NT2/D1 (cell line): ENCODE data around the gene SCYL3.

ENCODE experiments used
- DNase-seq: peaks from one replicate; pipeline ENCODE4 v3.0.0-alpha.2; 2011; ENCODE audit warnings: low read depth, low spot score
- H3K27me3 ChIP-seq: 2 replicates; pipeline ENCODE4 v1.6.0; 2011; ENCODE audit warnings: mild to moderate bottlenecking; ENCODE audit not compliant: insufficient read length, insufficient read depth
- H3K36me3 ChIP-seq: 2 replicates; pipeline ENCODE4 v1.6.1; 2011; ENCODE audit warnings: mild to moderate bottlenecking, low read length, mixed read lengths; ENCODE audit not compliant: insufficient read depth, insufficient read length
- H3K4me1 ChIP-seq: 2 replicates; pipeline ENCODE4 v1.5.1; 2011; ENCODE audit not compliant: insufficient read depth, insufficient read length
- H3K4me3 ChIP-seq: 2 replicates; pipeline ENCODE4 v1.5.1; 2011; ENCODE audit warnings: low read depth; ENCODE audit not compliant: insufficient read length
- H3K9ac ChIP-seq: 2 replicates; pipeline ENCODE4 v1.6.0; 2011; ENCODE audit warnings: low read depth; ENCODE audit not compliant: insufficient read length
- H3K9me3 ChIP-seq: 2 replicates; pipeline ENCODE4 v1.5.1; 2011; ENCODE audit warnings: mild to moderate bottlenecking, low read length; ENCODE audit not compliant: insufficient read depth
- SUZ12 ChIP-seq: IDR thresholded peaks from 2 replicates; pipeline ENCODE4 v1.6.1; 2011; ENCODE audit not compliant: insufficient read length, insufficient read depth; ENCODE audit errors: extremely low read depth
- YY1 ChIP-seq: IDR thresholded peaks from 2 replicates; pipeline ENCODE4 v1.6.1; 2011; ENCODE audit not compliant: insufficient read length, insufficient read depth
- ZNF274 ChIP-seq: IDR thresholded peaks from 2 replicates; pipeline ENCODE4 v1.6.1; 2011; ENCODE audit warnings: mild to moderate bottlenecking, low read depth, low read length

SCYL3 gene

DNA sequence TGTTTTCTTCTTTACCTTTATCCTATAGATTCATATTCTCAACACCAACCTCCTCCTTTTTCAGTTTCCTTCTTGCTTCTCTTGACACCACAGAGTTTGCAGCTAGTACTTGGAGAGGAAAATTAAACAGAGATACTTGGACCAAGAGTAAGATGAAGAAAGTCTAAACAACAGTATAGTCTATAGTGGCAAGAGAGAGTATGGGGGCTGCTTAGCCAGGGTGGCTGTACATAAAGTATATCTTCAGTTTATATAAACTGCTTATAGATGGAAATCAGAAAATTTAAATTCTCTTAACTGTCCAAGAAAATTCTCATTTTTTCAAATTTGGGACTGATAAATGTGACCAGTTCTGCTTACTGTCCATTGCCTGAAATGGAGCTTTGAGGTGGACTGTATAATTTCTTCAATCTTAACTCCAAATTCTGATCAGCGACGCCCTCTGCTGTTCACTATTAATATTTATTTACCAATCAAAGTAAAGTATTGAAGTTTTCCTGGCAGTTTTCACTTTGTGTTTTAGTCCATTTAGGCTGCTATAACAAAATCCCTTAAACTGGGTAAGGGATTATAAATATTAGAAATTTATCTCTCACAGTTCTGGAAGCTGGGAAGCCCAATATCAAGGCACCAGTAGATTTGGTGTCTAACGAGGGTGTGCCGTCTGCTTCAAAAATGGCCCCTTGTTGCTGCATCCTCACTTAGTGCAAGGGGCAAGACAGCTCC, 84.2 kb downstream of the SCYL3 start:
- no peaks in the 10 kb centered on the region for H3K4me1 ChIP-seq
- H3K9ac ChIP-seq: no peak overlapping the region
- no peak for TF ChIP-seq ZNF274
- no peak for DNase-seq
- H3K4me3 ChIP-seq: no peak overlapping the region
- H3K36me3 ChIP-seq: peaks cover 89% of the 10 kb centered on the region
- H3K9me3 ChIP-seq: peaks cover 8% of the 10 kb centered on the region; the same call in 1 of the 2 replicates
- H3K27me3 ChIP-seq: no peaks in the 10 kb centered on the region

DNA sequence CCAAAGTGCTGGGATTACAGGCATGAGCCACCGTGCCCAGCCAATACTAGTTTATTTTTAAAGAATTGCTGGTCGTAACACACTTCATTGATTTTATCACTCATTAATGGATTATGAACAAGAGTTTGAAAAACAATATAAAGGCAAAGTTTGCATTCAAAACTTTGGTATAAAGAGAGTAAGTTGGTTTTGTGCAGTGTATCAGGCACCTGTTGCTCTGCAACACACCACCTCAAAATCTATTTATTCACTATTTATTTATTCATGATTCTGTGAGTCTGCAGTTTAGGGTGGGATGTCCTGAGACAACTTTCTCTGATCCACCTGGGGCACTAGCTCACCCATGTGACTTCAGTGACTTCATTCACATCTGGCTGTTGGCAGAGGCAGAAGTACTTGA, 88.8 kb downstream of the SCYL3 start:
- DNase-seq: no peak
- Histone ChIP-seq H3K4me3 (no peak overlapping the region), H3K27me3 (no peaks in the 10 kb centered on the region), H3K4me1 (no peaks in the 10 kb centered on the region), H3K36me3 (peaks cover 93% of the 10 kb centered on the region), H3K9ac (no peak overlapping the region), H3K9me3 (no peaks in the 10 kb centered on the region)
- no peak for TF ChIP-seq SUZ12
- TF ChIP-seq YY1: no peak
- TF ChIP-seq ZNF274: no peak

DNA sequence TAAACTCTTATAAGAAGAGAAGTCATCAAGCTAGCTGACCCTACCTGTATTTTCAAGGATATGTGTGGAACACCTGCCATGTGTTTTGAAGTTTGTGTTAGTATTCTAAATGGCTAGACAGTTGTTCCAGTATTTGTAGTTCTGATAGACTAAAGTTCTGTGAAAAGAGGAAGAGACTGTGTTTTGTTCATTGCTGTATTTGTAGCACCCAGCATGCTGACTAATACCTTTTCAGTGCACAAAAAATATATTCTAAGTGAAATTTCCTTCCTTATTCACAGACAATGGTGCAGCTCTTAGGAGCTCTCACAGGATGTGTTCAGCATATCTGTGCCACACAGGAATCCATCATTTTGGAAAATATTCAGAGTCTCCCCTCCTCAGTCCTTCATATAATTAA, 90.8 kb downstream of the SCYL3 start:
- no peak for DNase-seq
- TF ChIP-seq SUZ12: no peak
- TF ChIP-seq YY1: no peak
- TF ChIP-seq ZNF274: no peak
- Histone ChIP-seq H3K9ac (no peak overlapping the region), H3K36me3 (peaks cover 88% of the 10 kb centered on the region), H3K4me1 (no peaks in the 10 kb centered on the region), H3K9me3 (no peaks in the 10 kb centered on the region), H3K4me3 (no peak overlapping the region), H3K27me3 (no peaks in the 10 kb centered on the region)
